HG02610 (cell line): Measurements from ENCODE around the gene C20orf204.
"Not testable (repeated sequence)": the region's sequence is repeated elsewhere in the genome, so short reads cannot be mapped to it uniquely, and the experiment has no call there.

Experiments used
- ATAC-seq: cut with Tn5 transposase; IDR thresholded peaks from one replicate; pipeline ENCODE4 v1.9.1; 2021; ENCODE audit warnings: mild to moderate bottlenecking, moderate library complexity; ENCODE audit not compliant: unreplicated experiment

The C20orf204 gene, protein sequence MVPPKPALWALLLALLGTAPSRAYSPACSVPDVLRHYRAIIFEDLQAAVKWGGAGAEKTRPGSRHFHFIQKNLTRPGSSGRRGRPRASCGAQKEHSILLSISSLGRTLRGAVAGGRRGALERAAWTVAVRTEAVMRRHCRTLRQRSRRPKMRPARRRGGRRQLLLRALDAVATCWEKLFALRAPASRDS

DNA sequence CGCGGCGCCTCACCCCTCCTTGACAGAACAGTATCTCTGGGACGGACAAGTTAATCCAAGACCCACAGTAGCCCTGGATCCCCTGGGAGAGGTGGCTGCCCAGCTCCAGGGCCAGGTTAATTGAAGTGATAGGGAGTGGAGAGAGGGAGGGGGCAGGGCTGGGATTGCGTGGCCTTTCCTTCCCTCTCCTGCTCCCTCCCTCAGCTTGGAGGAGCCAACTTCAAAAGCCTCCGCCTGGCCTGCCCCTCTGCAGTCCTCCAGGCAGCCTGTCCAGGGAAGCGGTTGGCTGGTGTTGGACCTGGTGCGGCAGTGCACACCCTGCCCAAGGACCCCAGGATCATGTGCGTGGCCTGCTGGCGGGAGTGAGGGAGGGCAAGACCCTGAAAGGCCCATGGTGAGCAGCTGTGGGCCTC is at the start of gene C20orf204:
Gene C20orf204 (plus strand): TSS at position 250 of the 413 bp plus-strand sequence. CDS start 142 bp downstream, at position 392.
- no peak for ATAC-seq

DNA sequence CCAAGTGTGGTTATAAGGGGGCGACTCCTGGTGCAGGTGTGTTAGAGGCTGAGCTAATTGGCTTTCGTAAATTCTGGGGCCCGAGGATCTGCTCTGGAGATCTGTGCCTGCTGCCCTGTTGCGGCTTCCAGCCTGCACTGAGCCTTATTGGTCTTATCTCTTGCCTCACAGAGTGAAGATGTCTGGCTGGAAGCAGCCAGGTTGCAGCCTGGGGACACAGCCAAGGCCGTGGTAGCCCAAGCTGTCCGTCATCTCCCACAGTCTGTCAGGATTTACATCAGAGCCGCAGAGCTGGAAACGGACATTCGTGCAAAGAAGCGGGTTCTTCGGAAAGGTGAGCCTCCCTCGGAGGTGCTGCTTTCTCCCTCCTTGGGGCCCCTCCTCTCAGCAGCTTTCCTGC is 35.1 kb upstream of the C20orf204 start:
- no peak for ATAC-seq

DNA sequence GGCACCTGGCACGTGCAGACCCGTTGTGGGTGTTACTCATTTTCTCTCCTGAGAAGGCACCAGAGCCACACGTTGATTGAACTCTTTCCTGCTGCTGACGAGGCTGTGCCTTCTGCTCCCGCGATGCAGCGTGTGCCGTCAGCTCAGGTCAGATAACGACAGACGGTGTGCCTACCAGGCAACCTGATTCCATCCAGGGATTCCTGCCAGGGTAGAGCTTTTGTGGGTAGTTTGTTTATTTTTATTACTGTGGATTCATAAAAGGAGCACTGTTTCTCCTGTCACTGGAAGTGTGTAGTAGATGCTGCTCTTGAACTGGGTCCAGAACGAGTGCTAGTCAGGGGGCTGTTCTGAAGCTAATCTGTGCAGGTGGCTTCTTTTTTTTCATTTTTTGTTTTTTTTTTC is 34.4 kb upstream of the C20orf204 start:
- no peak for ATAC-seq

DNA sequence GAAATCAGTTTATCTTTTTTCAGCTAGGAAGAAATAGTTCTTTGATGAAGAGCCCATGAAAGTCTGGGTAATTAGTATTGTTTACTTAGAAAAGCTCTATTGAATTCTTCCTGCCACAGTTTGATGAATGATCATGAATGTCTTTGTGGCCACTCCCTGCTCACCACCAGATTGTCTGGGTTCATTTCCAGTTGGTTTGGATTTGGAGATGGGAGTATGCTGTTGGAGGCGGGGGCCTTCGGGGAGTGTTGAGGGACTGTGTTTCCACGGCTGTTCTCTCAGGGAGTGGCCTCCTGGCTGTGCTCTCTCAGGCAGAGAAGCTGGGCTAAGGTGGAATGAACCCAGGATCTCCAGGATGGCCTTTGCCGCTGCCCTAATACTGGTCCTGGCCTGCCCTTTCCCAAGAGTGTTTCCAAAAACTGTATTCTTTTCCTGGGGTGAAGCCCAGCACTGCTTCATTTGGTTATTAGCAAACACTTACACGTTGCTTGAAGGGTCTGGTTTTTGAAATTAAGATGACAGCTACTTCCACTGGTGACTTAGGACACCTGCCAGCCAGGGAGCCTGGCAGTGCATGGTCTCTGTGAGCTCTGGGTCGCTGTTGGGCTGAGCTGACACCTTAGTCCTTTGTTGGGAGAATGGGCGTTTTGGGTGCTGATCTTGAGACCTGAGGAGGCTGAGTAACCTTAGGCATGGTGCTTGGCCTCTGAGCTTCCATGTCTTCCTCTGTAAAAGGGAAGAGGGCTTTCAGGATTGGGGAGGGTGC is 31.8 kb upstream of the C20orf204 start:
- no peak for ATAC-seq

DNA sequence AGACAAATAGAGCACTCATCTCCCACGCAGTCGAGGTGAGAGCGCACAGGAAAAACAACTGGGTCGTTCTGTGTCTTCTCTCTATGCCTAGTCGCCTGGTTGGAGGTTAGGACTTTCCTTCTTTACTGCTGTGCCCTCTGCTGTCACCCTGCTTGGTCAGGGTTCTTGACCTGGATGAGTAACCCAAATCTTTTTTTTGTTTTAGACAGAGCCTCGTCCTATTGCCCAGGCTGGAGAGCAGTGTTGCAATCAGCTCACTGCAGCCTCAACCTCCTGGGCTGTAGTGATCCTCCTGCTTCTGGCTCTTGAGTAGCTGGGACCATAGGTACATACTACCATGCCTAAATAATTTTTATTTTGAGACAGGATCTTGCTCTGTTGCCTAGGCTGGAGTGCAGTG is 30.6 kb upstream of the C20orf204 start:
- ATAC-seq = no peak

DNA sequence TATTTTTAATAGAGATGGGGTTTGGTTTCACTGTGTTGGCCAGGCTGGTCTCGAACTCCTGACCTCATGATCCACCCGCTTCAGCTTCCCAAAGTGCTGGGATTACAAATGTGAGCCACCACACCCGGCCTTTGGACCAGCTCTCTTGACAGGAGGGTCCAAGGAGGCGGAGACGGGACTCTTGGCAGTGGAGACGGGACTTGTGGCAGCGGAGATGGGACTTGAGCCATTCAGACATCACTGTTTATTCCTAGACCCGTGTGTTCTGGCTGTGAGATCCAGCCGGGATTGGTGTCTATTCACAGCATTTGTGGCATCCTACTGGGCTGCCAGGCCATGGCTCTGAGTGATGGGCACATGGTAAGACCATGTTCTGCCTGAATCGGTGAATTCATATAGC is 29.5 kb upstream of the C20orf204 start:
- no peak for ATAC-seq

DNA sequence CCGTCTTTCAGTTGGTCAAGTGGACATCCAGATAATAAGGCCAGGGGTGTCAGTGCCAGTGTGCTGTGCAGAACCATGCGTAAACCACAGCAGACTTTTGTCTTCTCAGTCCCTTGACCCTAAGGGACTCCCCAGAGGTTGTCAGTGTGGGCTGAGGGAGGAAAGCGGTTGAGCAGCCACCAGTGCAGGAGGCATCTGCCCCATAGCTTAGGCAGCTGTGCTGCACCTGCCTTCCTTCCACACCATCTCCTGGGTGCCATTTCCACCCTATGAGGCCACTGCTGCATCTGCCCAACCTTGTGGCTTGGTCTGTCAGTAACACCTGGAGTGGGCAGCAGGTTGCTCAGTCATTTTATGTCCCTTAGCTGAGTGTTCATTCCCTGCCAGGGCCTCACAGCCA is 29.1 kb upstream of the C20orf204 start:
- ATAC-seq = no peak

DNA sequence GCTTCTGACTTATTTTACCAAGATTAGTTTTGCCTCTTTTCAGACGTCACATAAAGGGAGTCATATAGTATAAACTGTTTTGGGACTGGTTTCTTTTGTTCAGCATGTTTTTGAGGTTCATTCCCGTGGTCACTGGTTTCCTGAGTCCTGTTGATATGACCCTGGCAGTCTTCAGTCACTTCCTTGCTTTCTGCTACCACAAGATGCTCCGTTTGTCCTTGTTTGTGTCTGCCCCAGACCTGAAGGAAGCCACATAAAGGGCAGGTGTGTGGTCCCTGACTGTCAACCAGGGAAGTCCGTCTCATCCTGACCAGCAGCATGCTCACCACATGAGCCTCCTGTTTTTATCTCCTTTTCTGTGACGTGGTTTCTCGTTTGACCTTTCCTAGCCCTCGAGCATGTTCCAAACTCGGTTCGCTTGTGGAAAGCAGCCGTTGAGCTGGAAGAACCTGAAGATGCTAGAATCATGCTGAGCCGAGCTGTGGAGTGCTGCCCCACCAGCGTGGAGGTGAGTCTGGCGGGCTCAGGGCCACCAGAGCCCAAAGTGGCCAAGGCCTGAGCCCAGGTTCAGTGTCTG is 26.1 kb upstream of the C20orf204 start:
- ATAC-seq = no peak

DNA sequence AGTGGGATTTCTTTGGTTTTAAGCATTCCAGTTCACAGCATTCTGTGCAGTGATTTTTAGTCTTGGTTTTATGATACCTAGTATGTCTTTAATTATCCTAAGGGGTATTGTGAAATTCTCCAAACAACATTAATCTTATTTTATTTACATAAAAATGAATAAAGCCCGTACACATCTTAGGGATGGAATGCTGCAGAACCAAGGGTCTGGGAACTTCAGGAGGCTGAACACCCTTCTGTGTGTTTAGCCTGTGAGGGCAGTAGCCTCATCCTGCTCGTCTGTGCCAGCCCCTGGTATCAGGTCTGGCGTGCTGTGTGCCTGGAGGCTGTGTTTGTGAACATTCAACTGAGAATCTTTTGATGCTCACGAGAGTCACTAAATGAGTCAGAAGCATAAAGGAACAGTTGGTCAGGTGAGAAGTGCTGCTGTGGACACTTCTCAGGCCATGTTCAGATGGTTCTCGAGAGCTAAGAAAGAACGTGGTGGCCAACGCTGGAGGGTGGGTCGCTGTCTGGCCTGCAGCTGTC is 25.2 kb upstream of the C20orf204 start:
- ATAC-seq = no peak

DNA sequence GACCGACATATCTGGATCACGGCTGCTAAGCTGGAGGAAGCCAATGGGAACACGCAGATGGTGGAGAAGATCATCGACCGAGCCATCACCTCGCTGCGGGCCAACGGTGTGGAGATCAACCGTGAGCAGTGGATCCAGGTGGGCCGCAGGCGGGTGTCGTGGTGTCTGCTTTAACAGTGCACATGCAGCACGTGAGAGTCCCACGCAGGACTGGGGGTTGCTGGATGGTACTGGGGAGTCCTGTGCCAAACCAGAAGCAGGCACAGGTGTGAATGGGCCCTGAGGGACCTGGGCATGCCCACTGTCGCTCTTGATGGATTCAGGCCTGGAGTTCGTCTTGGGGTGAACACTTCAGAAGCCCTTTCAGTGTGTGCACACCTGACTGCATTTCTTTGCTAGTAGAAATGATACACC is 24.6 kb upstream of the C20orf204 start:
- ATAC-seq = no peak

DNA sequence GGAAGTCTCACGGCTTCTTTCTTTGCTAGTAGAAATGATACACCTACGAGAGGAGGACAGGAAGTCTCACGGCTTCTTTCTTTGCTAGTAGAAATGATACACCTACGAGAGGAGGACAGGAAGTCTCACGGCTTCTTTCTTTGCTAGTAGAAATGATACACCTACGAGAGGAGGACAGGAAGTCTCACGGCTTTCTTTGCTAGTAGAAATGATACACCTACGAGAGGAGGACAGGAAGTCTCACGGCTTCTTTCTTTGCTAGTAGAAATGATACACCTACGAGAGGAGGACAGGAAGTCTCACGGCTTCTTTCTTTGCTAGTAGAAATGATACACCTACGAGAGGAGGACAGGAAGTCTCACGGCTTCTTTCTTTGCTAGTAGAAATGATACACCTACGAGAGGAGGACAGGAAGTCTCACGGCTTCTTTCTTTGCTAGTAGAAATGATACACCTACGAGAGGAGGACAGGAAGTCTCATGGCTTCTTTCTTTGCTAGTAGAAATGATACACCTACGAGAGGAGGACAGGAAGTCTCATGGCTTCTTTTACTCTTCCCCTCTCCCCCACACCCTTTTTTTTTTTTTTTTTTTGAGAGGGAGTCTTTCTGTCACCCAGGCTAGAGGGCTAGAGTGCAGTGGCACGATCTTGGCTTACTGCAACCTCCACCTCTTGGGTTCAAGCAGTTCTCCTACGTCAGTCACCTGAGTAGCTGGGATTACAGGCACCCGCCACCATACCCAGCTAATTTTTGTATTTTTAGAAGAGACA is 23.4 kb upstream of the C20orf204 start:
- not testable (repeated sequence) for ATAC-seq

DNA sequence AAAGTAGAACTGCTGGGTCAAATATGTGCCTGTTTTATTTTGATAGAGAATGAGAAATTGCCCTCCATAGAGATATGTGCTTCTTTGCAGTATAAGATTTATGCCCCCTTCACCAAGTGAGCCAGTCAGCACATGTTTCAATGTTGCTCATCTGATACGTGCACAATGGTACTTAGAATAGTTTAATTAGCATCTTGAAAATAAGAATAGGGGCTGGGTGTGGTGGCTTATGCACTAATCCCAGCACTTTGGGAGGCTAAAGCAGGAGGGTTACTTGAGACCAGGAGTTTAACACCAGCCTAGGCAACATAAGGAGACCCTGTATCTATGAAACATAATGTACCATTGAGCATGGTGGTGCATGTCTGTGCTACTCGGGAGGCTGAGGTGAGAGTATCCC is 20.3 kb upstream of the C20orf204 start:
- no peak for ATAC-seq

DNA sequence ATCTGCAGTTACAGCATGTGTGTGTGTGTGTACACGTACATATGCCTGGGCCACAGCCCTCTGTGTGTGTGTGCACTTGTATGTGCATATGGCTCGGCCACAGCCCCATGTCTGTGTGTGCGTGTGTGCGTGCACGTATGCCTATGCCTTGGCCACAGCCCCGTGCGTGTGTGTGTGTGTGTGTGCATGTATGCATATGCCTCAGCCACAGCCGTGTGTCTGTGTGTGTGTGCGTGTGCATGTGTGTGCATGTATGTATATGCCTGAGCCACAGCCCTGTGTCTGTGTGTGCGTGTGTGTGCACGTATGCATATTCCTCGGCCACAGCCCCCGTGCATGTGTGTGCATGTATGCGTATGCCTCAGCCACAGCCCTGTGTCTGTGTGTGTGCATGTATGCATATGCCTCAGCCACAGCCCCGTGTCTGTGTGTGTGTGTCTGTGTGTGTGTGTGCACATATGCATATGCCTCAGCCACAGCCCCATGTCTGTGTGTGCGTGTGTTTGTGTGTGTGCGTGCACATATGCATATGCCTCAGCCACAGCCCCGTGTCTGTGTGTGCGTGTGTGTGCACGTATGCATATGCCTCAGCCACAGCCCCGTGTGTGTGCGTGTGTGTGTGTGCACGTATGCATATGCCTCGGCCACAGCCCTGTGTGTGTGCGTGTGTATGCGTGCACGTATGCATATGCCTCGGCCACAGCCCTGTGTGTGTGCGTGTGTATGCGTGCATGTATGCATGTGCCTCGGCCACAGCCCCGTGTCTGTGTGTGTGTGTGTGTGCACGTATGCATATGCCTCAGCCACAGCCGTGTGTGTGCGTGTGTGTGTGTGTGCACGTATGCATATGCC is 14.6 kb upstream of the C20orf204 start:
- ATAC-seq = no peak

DNA sequence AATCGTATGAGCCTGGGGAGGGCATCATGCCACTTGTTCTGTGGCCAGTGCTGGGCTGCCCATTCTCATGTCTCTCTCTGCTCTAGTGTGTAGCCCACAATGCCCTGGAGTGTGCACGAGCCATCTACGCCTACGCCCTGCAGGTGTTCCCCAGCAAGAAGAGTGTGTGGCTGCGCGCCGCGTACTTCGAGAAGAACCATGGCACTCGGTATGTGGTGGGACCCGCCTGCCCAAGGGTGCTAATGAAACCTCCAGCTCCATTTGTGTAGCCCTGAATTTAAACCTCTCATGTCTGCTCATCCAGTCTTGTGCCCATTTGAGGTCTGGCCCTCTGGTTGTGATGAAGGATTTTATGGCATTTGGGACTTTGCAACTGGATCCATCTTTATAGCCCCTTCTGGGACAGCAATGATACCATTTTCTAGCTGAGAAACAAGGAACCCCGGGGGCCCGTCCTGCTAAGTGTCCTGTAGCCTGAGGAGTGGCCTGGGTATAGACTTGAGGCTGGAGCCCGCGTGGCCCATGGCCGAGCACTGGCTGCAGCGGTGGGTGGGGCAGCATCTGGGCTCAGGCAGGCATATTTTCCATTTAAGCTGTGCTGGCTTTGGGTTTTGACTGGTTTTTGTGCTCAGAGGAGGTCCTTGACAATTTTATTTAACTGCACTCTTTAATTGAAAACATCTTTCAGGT is 13.2 kb upstream of the C20orf204 start:
- ATAC-seq = no peak

DNA sequence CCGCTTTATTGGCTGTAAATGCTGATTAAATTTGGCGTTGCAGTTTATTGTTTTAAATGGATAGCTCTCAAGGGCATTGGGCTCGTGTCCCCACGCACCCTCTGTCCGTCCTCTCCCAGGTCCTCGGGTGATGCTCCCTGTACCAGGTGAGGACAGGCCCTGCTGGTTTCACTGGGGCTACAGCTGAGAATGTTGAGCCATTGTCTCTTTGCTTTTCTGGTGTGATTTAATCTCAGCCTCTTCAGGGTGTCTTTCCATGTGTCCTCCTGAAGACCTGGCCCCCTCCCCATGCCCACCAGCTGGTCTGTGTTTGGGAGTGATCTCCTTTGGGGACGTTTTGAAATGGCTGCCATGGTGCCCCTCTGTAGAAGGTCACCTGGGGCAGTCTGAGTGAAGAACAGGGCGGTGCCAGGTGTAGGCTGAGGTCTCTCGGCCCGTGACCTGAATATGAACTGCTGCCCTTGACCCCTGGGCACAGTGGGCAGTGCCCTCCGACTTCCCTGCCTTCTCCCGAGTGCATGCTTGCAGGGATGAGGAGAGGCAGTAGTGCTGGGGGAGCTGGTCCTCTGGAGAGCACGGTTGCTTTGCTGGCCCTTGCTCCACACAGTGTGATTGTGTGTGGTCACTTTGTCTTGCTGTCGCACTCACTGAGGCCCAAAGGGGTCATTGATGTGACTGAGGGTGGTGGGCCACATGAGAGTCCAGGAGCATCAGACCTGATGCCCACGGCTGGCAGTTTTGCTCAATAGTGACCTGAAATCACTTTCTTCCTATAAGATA is 12.4 kb upstream of the C20orf204 start:
- ATAC-seq = no peak

DNA sequence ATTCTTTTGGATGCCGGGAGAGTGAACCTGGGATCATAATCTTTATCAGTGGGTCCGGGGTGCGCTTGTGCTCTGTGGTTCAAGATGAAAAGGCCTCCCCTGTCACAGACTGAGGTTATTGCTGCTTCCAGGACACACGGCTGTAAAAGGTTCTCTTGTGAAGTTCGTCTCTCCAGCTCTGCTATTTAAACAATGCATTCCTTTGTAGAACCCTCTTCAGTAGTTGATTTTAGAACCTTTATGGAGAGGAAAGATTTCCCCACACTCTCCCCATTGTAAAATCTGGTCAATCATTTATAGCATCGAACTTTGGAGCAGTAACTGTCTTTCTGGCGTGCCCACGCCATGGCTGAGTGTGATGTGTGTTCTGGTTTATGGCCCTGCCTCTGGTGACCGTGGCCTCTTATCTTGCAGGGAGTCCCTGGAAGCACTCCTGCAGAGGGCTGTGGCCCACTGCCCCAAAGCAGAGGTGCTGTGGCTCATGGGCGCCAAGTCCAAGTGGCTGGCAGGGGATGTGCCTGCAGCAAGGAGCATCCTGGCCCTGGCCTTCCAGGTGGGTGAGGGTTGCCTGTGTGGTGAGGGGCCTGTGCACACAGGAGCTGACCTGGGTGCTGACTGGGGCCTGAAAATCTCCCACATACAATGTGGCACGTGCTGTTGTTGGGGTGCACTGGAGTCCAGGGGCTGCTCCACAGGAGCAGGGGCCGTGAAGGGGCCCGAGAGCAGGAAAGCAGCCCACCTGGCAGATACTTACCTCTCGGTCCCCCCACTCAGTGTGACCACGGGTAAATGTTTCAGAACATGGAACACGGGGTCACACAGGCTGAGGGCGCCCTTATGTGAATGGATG is 11.6 kb upstream of the C20orf204 start:
- ATAC-seq = no peak

DNA sequence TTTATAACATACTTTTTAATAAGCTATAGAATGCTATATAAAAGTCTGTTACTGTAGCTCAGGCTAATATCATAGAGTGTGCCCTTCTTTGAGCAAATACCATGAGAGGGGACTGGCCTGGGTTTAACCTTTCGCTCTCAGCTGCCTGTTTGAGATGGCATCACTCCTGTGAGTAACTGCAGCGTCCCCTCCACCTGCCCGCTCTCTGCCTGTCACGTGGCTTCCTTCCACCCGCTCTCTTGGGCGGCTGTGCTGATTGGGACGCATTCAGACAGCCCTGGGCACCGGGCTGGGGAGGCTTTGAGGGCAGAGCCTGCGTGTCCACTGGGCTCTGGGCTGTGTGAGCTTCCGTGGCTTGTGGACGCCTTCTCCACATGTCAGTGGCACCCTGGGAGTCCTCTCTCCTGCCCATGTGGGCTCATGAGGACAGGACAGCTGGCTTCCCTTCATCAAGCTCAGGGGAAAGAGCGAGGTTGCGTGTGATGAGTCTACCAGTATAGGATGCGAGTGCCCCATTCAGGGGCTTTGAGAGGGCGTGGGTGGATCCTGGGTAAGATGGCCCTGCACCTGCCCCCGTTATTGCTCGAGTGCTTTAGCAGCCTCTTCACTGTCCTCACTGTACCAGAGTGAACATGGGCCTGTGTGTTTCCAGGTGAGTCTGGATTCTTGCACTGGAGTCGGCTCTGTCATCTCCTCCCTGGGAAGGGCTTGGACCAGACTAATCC is 10.7 kb upstream of the C20orf204 start:
- ATAC-seq = no peak
